ENCODE measurements around the gene MYH15.
A peak's percentile ranks its signal among the peaks of the same experiment; 100 is the strongest.

The MYH15 gene

DNA sequence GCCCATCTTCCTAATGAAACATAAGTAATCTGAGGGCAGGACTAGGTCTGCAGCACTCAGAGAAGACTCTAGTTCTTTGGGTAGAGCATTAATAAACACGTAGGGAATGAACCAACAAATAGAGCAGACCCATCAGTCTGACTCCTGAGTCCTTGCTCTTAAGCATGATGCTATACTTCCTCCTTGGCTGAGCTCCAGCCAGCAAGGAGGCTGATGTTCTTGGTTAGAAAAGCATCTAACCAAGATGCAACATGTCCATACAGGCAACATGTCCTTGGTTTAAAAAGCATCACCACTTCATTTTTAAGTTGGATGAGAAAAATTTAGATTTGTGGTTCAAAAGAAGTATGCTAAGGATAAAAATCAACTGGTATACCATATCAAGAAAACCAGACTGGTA, 8.5 kb upstream of the MYH15 start:
- no peaks in the 10 kb centered on the region for H3K36me3 ChIP-seq (replicated peaks in 1 of 2; ENCODE audit: control insufficient read depth in 2 of 2, insufficient read depth in 2 of 2, low read length in 2 of 2)
- H3K23ac ChIP-seq (ENCODE audit: low read depth, low read length, poor library complexity): no peak overlapping the region
- no peak overlapping the region for H2AFZ ChIP-seq (ENCODE audit: low read length)
- no peak overlapping the region for H3K18ac ChIP-seq (ENCODE audit: low read length)
- no peak overlapping the region for H2BK120ac ChIP-seq (ENCODE audit: low read depth, low read length)
- DNase-seq (ENCODE audit: low spot score): no peak
- peaks cover 0 to 3% of the 10 kb centered on the region in 2 donors for H3K4me1 ChIP-seq (ENCODE audit: control insufficient read depth in 2 of 2, insufficient read depth in 1 of 2, low read depth in 1 of 2, low read length in 2 of 2)
- no peak overlapping the region for H3K27ac ChIP-seq (replicated peaks; ENCODE audit: low read length)
- no peak overlapping the region for H3K14ac ChIP-seq (ENCODE audit: low read length)
- no peak overlapping the region for H3K4ac ChIP-seq (ENCODE audit: low read length)
- no peak overlapping the region for H3K9ac ChIP-seq (ENCODE audit: low read depth, low read length, poor library complexity)
- no peak overlapping the region for H4K8ac ChIP-seq (ENCODE audit: low read depth, low read length)
- no peak overlapping the region for H2AK5ac ChIP-seq (ENCODE audit: low read depth, low read length)
- no peaks in the 10 kb centered on the region for H3K79me1 ChIP-seq (ENCODE audit: low read depth, low read length)
- H2BK12ac ChIP-seq (ENCODE audit: low read length): no peak overlapping the region
- no peak overlapping the region for H2BK5ac ChIP-seq (ENCODE audit: low read length)
- no CpG with 5 or more reads among the region's 1 CpG for WGBS, 2 donors (ENCODE audit: extremely low coverage in 2 of 2, insufficient read length in 2 of 2, insufficient replicate concordance in 1 of 2)
- H3K9me3 ChIP-seq (replicated peaks in 1 of 2; ENCODE audit: control insufficient read depth in 2 of 2, insufficient read depth in 1 of 2, low read depth in 1 of 2, low read length in 2 of 2): no peaks in the 10 kb centered on the region
- H3K4me3 ChIP-seq (ENCODE audit: low read length in 2 of 2): no peak overlapping the region
- H2BK15ac ChIP-seq (ENCODE audit: low read length): no peak overlapping the region
- no peaks in the 10 kb centered on the region for H3K27me3 ChIP-seq (ENCODE audit: control insufficient read depth in 3 of 3, insufficient read depth in 3 of 3, low read depth in 1 of 3, low read length in 3 of 3)
- no peak overlapping the region for H4K91ac ChIP-seq (ENCODE audit: low read depth, low read length, poor library complexity)
- H3K4me2 ChIP-seq (ENCODE audit: insufficient read depth, low read length, poor library complexity, severe bottlenecking): no peak overlapping the region

GRCh38 chr3:108516881-108517280, 6.5 kb upstream of the MYH15 start:
- Histone ChIP-seq H3K23ac (ENCODE audit: low read depth, low read length, poor library complexity) (no peak overlapping the region), H2BK15ac (ENCODE audit: low read length) (no peak overlapping the region), H3K9me3 (replicated peaks in 1 of 2; ENCODE audit: control insufficient read depth in 2 of 2, insufficient read depth in 1 of 2, low read depth in 1 of 2, low read length in 2 of 2) (no peaks in the 10 kb centered on the region), H3K18ac (ENCODE audit: low read length) (no peak overlapping the region), H3K4ac (ENCODE audit: low read length) (no peak overlapping the region), H4K8ac (ENCODE audit: low read depth, low read length) (no peak overlapping the region), H2BK12ac (ENCODE audit: low read length) (no peak overlapping the region), H3K4me1 (ENCODE audit: control insufficient read depth in 2 of 2, insufficient read depth in 1 of 2, low read depth in 1 of 2, low read length in 2 of 2) (peaks cover 0 to 3% of the 10 kb centered on the region in 2 donors), H3K14ac (ENCODE audit: low read length) (no peak overlapping the region), H2AK5ac (ENCODE audit: low read depth, low read length) (no peak overlapping the region), H2BK5ac (ENCODE audit: low read length) (no peak overlapping the region), H2AFZ (ENCODE audit: low read length) (no peak overlapping the region), H3K27ac (replicated peaks; ENCODE audit: low read length) (peak overlapping the region; percentile 46), H3K4me3 (ENCODE audit: low read length in 2 of 2) (no peak overlapping the region), H4K91ac (ENCODE audit: low read depth, low read length, poor library complexity) (no peak overlapping the region), H3K79me1 (ENCODE audit: low read depth, low read length) (no peaks in the 10 kb centered on the region), H3K4me2 (ENCODE audit: insufficient read depth, low read length, poor library complexity, severe bottlenecking) (no peak overlapping the region), H2BK120ac (ENCODE audit: low read depth, low read length) (no peak overlapping the region), H3K36me3 (replicated peaks in 1 of 2; ENCODE audit: control insufficient read depth in 2 of 2, insufficient read depth in 2 of 2, low read length in 2 of 2) (no peaks in the 10 kb centered on the region), H3K27me3 (ENCODE audit: control insufficient read depth in 3 of 3, insufficient read depth in 3 of 3, low read depth in 1 of 3, low read length in 3 of 3) (no peaks in the 10 kb centered on the region), H3K9ac (ENCODE audit: low read depth, low read length, poor library complexity) (no peak overlapping the region)
- DNase-seq (ENCODE audit: low spot score): peak; percentile 11
- WGBS, 2 donors (ENCODE audit: extremely low coverage in 2 of 2, insufficient read length in 2 of 2, insufficient replicate concordance in 1 of 2): no CpG with 5 or more reads among the region's 2 CpGs

DNA sequence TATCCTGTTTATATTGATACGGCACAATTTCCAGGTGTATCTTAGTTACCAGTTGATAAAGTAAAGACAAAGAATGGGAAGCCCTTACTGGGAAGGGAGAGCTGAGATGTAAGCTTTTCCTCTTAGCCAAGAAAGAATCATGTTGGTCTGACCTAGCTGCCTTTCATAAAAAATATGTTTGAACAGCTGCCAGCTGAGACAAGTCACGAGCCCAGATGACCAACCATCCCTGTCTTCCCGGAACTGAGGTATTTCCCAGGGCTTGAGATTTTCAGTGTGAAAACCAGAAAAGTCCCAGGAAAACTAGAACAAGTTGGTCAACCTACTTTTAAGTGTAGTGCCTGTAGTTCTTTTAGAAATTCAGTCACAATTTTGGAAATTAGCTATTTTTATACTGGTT, 3.6 kb upstream of the MYH15 start:
- Histone ChIP-seq H3K36me3 (replicated peaks in 1 of 2; ENCODE audit: control insufficient read depth in 2 of 2, insufficient read depth in 2 of 2, low read length in 2 of 2) (no peaks in the 10 kb centered on the region), H3K9me3 (replicated peaks in 1 of 2; ENCODE audit: control insufficient read depth in 2 of 2, insufficient read depth in 1 of 2, low read depth in 1 of 2, low read length in 2 of 2) (no peaks in the 10 kb centered on the region), H2BK12ac (ENCODE audit: low read length) (no peak overlapping the region), H3K4me2 (ENCODE audit: insufficient read depth, low read length, poor library complexity, severe bottlenecking) (no peak overlapping the region), H3K4me1 (ENCODE audit: control insufficient read depth in 2 of 2, insufficient read depth in 1 of 2, low read depth in 1 of 2, low read length in 2 of 2) (peaks cover 5 to 8% of the 10 kb centered on the region in 2 donors), H2BK15ac (ENCODE audit: low read length) (no peak overlapping the region), H3K79me1 (ENCODE audit: low read depth, low read length) (no peaks in the 10 kb centered on the region), H3K27me3 (ENCODE audit: control insufficient read depth in 3 of 3, insufficient read depth in 3 of 3, low read depth in 1 of 3, low read length in 3 of 3) (no peaks in the 10 kb centered on the region), H2BK120ac (ENCODE audit: low read depth, low read length) (no peak overlapping the region), H2AFZ (ENCODE audit: low read length) (no peak overlapping the region), H4K8ac (ENCODE audit: low read depth, low read length) (no peak overlapping the region), H4K91ac (ENCODE audit: low read depth, low read length, poor library complexity) (no peak overlapping the region), H3K18ac (ENCODE audit: low read length) (no peak overlapping the region), H3K23ac (ENCODE audit: low read depth, low read length, poor library complexity) (no peak overlapping the region), H3K9ac (ENCODE audit: low read depth, low read length, poor library complexity) (no peak overlapping the region), H2BK5ac (ENCODE audit: low read length) (no peak overlapping the region), H3K27ac (replicated peaks; ENCODE audit: low read length) (no peak overlapping the region), H3K14ac (ENCODE audit: low read length) (no peak overlapping the region), H2AK5ac (ENCODE audit: low read depth, low read length) (no peak overlapping the region), H3K4me3 (ENCODE audit: low read length in 2 of 2) (no peak overlapping the region), H3K4ac (ENCODE audit: low read length) (no peak overlapping the region)
- WGBS, 2 donors (ENCODE audit: extremely low coverage in 2 of 2, insufficient read length in 2 of 2, insufficient replicate concordance in 1 of 2): no CpG with 5 or more reads among the region's 3 CpGs
- no peak for DNase-seq (ENCODE audit: low spot score)

DNA sequence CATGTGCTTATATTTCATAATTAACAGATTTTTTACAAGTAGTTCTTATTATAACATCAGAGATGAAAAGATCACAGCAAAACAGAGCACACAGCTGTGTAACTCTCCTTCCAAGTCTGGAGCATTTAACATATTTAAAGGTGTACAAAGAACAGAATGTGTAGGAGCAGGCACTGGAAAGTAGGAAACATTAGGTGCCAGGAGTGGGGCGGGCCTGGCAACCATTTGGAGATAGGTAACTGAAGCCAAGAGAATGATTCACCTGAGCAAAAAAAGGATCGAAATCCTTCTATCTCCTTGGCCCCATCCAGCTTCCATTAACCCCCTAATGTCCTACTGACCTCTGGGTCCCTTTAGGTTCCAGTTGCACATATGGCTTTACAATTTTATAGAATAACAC, 2.3 kb upstream of the MYH15 start:
- no peak overlapping the region for H2BK5ac ChIP-seq (ENCODE audit: low read length)
- H3K4me2 ChIP-seq (ENCODE audit: insufficient read depth, low read length, poor library complexity, severe bottlenecking): no peak overlapping the region
- no peak overlapping the region for H2BK15ac ChIP-seq (ENCODE audit: low read length)
- H4K8ac ChIP-seq (ENCODE audit: low read depth, low read length): no peak overlapping the region
- H3K4me1 ChIP-seq (ENCODE audit: control insufficient read depth in 2 of 2, insufficient read depth in 1 of 2, low read depth in 1 of 2, low read length in 2 of 2): peaks cover 5 to 8% of the 10 kb centered on the region in 2 donors
- no peaks in the 10 kb centered on the region for H3K9me3 ChIP-seq (replicated peaks in 1 of 2; ENCODE audit: control insufficient read depth in 2 of 2, insufficient read depth in 1 of 2, low read depth in 1 of 2, low read length in 2 of 2)
- no peak for DNase-seq (ENCODE audit: low spot score)
- no peak overlapping the region for H2BK12ac ChIP-seq (ENCODE audit: low read length)
- H3K27me3 ChIP-seq (ENCODE audit: control insufficient read depth in 3 of 3, insufficient read depth in 3 of 3, low read depth in 1 of 3, low read length in 3 of 3): no peaks in the 10 kb centered on the region
- H3K4ac ChIP-seq (ENCODE audit: low read length): no peak overlapping the region
- WGBS, 2 donors (ENCODE audit: extremely low coverage in 2 of 2, insufficient read length in 2 of 2, insufficient replicate concordance in 1 of 2): no CpG with 5 or more reads among the region's 2 CpGs
- no peak overlapping the region for H3K18ac ChIP-seq (ENCODE audit: low read length)
- H2AK5ac ChIP-seq (ENCODE audit: low read depth, low read length): no peak overlapping the region
- no peak overlapping the region for H3K27ac ChIP-seq (replicated peaks; ENCODE audit: low read length)
- no peak overlapping the region for H3K9ac ChIP-seq (ENCODE audit: low read depth, low read length, poor library complexity)
- no peak overlapping the region for H2AFZ ChIP-seq (ENCODE audit: low read length)
- no peak overlapping the region for H3K14ac ChIP-seq (ENCODE audit: low read length)
- H3K79me1 ChIP-seq (ENCODE audit: low read depth, low read length): no peaks in the 10 kb centered on the region
- no peaks in the 10 kb centered on the region for H3K36me3 ChIP-seq (replicated peaks in 1 of 2; ENCODE audit: control insufficient read depth in 2 of 2, insufficient read depth in 2 of 2, low read length in 2 of 2)
- no peak overlapping the region for H3K4me3 ChIP-seq (ENCODE audit: low read length in 2 of 2)
- H4K91ac ChIP-seq (ENCODE audit: low read depth, low read length, poor library complexity): no peak overlapping the region
- no peak overlapping the region for H2BK120ac ChIP-seq (ENCODE audit: low read depth, low read length)
- H3K23ac ChIP-seq (ENCODE audit: low read depth, low read length, poor library complexity): no peak overlapping the region
